Heart right ventricle (tissue), 16 donors: ENCODE data around the gene MGMT. TPM values are rescaled to one million over a fixed set of nuclear protein-coding genes. Genes with fewer than 3 reads are reported as not detected.

Source experiments
- ATAC-seq, 8 donors: fragments of 200-7000 bp; cut with Tn5 transposase; one replicate each; pipeline ENCODE4 v1.9.1; 2020; ENCODE audit warnings: mild to moderate bottlenecking in 8 of 8, moderate library complexity in 8 of 8, moderate number of reproducible peaks in 1 of 8
- DNase-seq, 2 donors: peaks; one replicate each; pipeline ENCODE4 v3.0.0-alpha.2; 2020
- H3K27ac ChIP-seq, 10 donors: fragments of 200-600 bp; sonication (generic) in 2 of 10; one replicate each; pipeline versions ENCODE4 v1.5.0 to v1.8.0; 2020 to 2022; ENCODE audit warnings: mild to moderate bottlenecking in 3 of 10
- H3K27me3 ChIP-seq, 7 donors: fragments of 200-600 bp; one replicate each; pipeline ENCODE4 v1.8.0; 2021 to 2022; ENCODE audit warnings: mild to moderate bottlenecking in 2 of 7
- H3K36me3 ChIP-seq, 9 donors: fragments of 200-600 bp; sonication (generic) in 1 of 9; one replicate each; pipeline versions ENCODE4 v1.5.0 to v1.8.0; 2020 to 2022; ENCODE audit warnings: mild to moderate bottlenecking in 2 of 9
- H3K4me1 ChIP-seq, 9 donors: fragments of 200-600 bp; sonication (generic) in 1 of 9; one replicate each; pipeline versions ENCODE4 v1.5.0 to v1.8.0; 2020 to 2022; ENCODE audit warnings: mild to moderate bottlenecking in 4 of 9
- H3K4me3 ChIP-seq, 10 donors: fragments of 200-600 bp; sonication (generic) in 2 of 10; one replicate each; pipeline versions ENCODE4 v1.5.0 to v1.8.0; 2020 to 2022; ENCODE audit warnings: mild to moderate bottlenecking in 7 of 10, moderate library complexity in 2 of 10
- H3K9me3 ChIP-seq, 11 donors: fragments of 200-600 bp in 10 of 11; sonication (generic) in 2 of 11; one replicate each; pipeline versions ENCODE4 v1.5.0 to v1.8.0; 2013 to 2022; ENCODE audit warnings: mild to moderate bottlenecking in 2 of 11, control low read depth in 1 of 11, moderate library complexity in 1 of 11
- CTCF ChIP-seq, 9 donors: fragments of 200-600 bp; sonication (generic) in 2 of 9; IDR thresholded peaks; one replicate each; pipeline versions ENCODE4 v1.5.0 to v1.8.0; 2021 to 2022; ENCODE audit warnings: antibody characterized with exemption in 9 of 9, mild to moderate bottlenecking in 5 of 9, moderate library complexity in 1 of 9
- WGBS, 2 donors: extraction: QIAGEN DNeasy Blood & Tissue Kit; methylation state at CpG; one replicate each; pipeline ENCODE4 v1.1.7; 2013; ENCODE audit warnings: inconsistent platforms in 1 of 2; 5-methylcytosine and 5-hydroxymethylcytosine counted together
- intact Hi-C, 10 donors: fragments of 100-400 bp; cut with DNase I; formaldehyde crosslinking; loops; one replicate each; pipeline versions ENCODE4 v1.11.1 to v1.14.2; 2022
- polyA plus RNA-seq, 2 donors: library from polyadenylated mRNA; stranded (reverse); fragments of 200-250 nt; gene quantifications; one replicate each; pipeline ENCODE4 v1.2.3, GENCODE V29; 2013
- total RNA-seq, 10 donors: library from RNA; stranded (reverse); fragmentation: NEBNext Ultra II Directional in 3 of 10; extraction: Animal tissue kit (Norgen Biotek cat#: 25700) in 3 of 10; gene quantifications; one replicate each; pipeline versions ENCODE4 v1.2.1 to v1.2.4, GENCODE V29; 2021 to 2023
- donor health status: Arrhythmogenic right ventricular cardiomyopathy.
- donor health status: ischemic (EF 13 %, LVEDD 7.1; RV severe dilation, severe dysfunction).
- donor health status: healthy with polysubstance abuse.
- donor health status: DM: no; HTN: yes; CAD: no.
- donor health status: DM: no; HTN: no; CAD: no.
- donor health status: ischemic (EF 25% LVEDD 6.9; RV normal size, moderate dysfunction).
- donor health status: ischemic (EF 25% LVEDD 5.7; RV mildly dilated, moderate dysfunction).
- donor health status: healthy.
- donor health status: DM: yes; HTN: yes; CAD: no.
- donor health status: Ischemic cardiomyopathy.
- donor health status: ischemic (EF 35%, LVEDD 5.7; RV mildly dilated, moderate dysfunction).
- donor health status: nonischemic (EF 11% LVEDD 7.7; RV severe dilation, severe dysfunction).
- donor health status: DM: yes; HTN: yes; CAD: no.
- donor health status: PGD.
- donor health status: ischemic (EF 29% LVEDD 5.4; RV normal size, mild dysfunction).
- donor health status: nonischemic (EF 23%, LVEDD 6.1; RV moderate dilation, normal function).

MGMT gene
- total and polyA plus RNA-seq, 12 donors, result 8.4 to 17.8 (median 12.9) TPM

GRCh38 chr10:129814681-129815646 lies 347.9 kb downstream of the MGMT start:
- H3K36me3 ChIP-seq, result no peaks in the 10 kb centered on the region
- DNase-seq (no peak), ATAC-seq (no peak)
- TF ChIP-seq CTCF (IDR thresholded peaks at IDR 0.05), result no peak
- H3K9me3 ChIP-seq, result peaks cover 0 to 15% (median 0%) of the 10 kb centered on the region in 11 donors
- no peaks in the 10 kb centered on the region for H3K4me1 ChIP-seq
- WGBS, 2 donors, result 69 to 71% methylated on average over 12 of the region's 12 CpGs
- H3K4me3 ChIP-seq, result no peak overlapping the region
- H3K27me3 ChIP-seq, result peaks cover 0 to 20% (median 0%) of the 10 kb centered on the region in 7 donors
- H3K27ac ChIP-seq, result no peak overlapping the region
- intact Hi-C loops, result no loop called here

GRCh38 chr10:129815898-129816655 lies 349.0 kb downstream of the MGMT start:
- intact Hi-C loops, result no loop called here
- DNase-seq, result no peak
- 88 to 92% methylated on average over 17 of the region's 17 CpGs for WGBS, 2 donors
- no peak overlapping the region for H3K4me3 ChIP-seq
- H3K4me1 ChIP-seq, result no peaks in the 10 kb centered on the region
- H3K36me3 ChIP-seq, result no peaks in the 10 kb centered on the region
- peaks cover 0 to 18% (median 0%) of the 10 kb centered on the region in 7 donors for H3K27me3 ChIP-seq
- H3K27ac ChIP-seq, result no peak overlapping the region
- TF ChIP-seq CTCF (IDR thresholded peaks at IDR 0.05), result no peak
- no peak for ATAC-seq
- H3K9me3 ChIP-seq, result peaks cover 0 to 15% (median 0%) of the 10 kb centered on the region in 11 donors

GRCh38 chr10:129816656-129817045 lies 349.6 kb downstream of the MGMT start:
- ATAC-seq (no peak), DNase-seq (no peak)
- peaks cover 0 to 15% (median 0%) of the 10 kb centered on the region in 11 donors for H3K9me3 ChIP-seq
- intact Hi-C loops, result no loop called here
- peaks cover 0 to 12% (median 0%) of the 10 kb centered on the region in 7 donors for H3K27me3 ChIP-seq
- H3K4me1 ChIP-seq, result no peaks in the 10 kb centered on the region
- H3K36me3 ChIP-seq, result no peaks in the 10 kb centered on the region
- 94 to 96% methylated on average over 8 of the region's 8 CpGs for WGBS, 2 donors
- H3K27ac ChIP-seq, result no peak overlapping the region
- no peak for TF ChIP-seq CTCF (IDR thresholded peaks at IDR 0.05)
- no peak overlapping the region for H3K4me3 ChIP-seq
